T47D (cell line): ENCODE measurements around the gene CERS6.

Experiments
- DNase-seq, 2 experiments: peaks; one replicate each; pipeline versions ENCODE4 v3.0.0 to v3.0.0-alpha.2; 2011 to 2012; ENCODE audit warnings: low read depth in 1 of 2, low spot score in 1 of 2
- JUND ChIP-seq: IDR thresholded peaks from 2 replicates; pipeline ENCODE4 v1.6.1; 2012; ENCODE audit warnings: low read depth
- in situ Hi-C: cut with HindIII; loops from 2 replicates; pipeline ENCODE4 v1.10.0; 2016; ENCODE audit warnings: low sequenced_read_pairs, low pct_unique_long_range_greater_than_20kb

Gene CERS6

GRCh38 chr2:168793596-168793995, 337.5 kb downstream of the CERS6 start:
- DNase-seq = no peak
- in situ Hi-C loops = no loop called here
- TF ChIP-seq JUND = no peak

GRCh38 chr2:168794968-168795367, 338.9 kb downstream of the CERS6 start:
- DNase-seq = no peak
- in situ Hi-C loops = no loop called here
- TF ChIP-seq JUND = no peak

GRCh38 chr2:168796090-168796577, 340.1 kb downstream of the CERS6 start:
- no peak for TF ChIP-seq JUND
- in situ Hi-C loops = no loop called here
- DNase-seq = no peak

GRCh38 chr2:168796583-168797285, 340.7 kb downstream of the CERS6 start:
- in situ Hi-C loops = no loop called here
- no peak for TF ChIP-seq JUND
- no peak for DNase-seq

GRCh38 chr2:168797286-168797655, 341.2 kb downstream of the CERS6 start:
- no peak for DNase-seq
- TF ChIP-seq JUND = no peak
- in situ Hi-C loops = no loop called here

GRCh38 chr2:168798076-168798887, 342.2 kb downstream of the CERS6 start:
- TF ChIP-seq JUND = no peak
- no peak for DNase-seq
- in situ Hi-C loops = no loop called here

GRCh38 chr2:168798888-168799410, 342.9 kb downstream of the CERS6 start:
- in situ Hi-C loops = no loop called here
- no peak for DNase-seq
- TF ChIP-seq JUND = no peak

- no peak for DNase-seq
- in situ Hi-C loops = no loop called here
- TF ChIP-seq JUND = no peak
Measured at GRCh38 chr2:168801471-168801870, 345.4 kb downstream of the CERS6 start.

GRCh38 chr2:168801961-168802858, 346.1 kb downstream of the CERS6 start, which contains the start of gene NOSTRIN:
TSS of gene NOSTRIN (plus strand) at chr2:168802637. CDS start at chr2:168802647, 10 bp downstream.
- TF ChIP-seq JUND = no peak
- DNase-seq = no peak
- in situ Hi-C loops = no loop called here

- TF ChIP-seq JUND = no peak
- in situ Hi-C loops = no loop called here
- DNase-seq = peak; percentile 5 to 69
Measured at GRCh38 chr2:168802859-168803725, 347.0 kb downstream of the CERS6 start.

- no peak for TF ChIP-seq JUND
- in situ Hi-C loops = no loop called here
- DNase-seq = no peak
Measured at GRCh38 chr2:168804214-168804613, 348.1 kb downstream of the CERS6 start.
